IMR-90 (cell line): ENCODE results near the gene CCDC88C.

Experiments
- CTCF ChIP-seq: conservative IDR thresholded peaks from 2 replicates; pipeline ENCODE4 v1.5.1; 2012; ENCODE audit warnings: mild to moderate bottlenecking, low read depth, low read length, improper control_type of control experiment
- FOS ChIP-seq: fragments of 150-350 bp; IDR thresholded peaks from 2 replicates; pipeline ENCODE4 v1.6.1; 2016; ENCODE audit warnings: low read depth, low read length
- MAFK ChIP-seq: IDR thresholded peaks from 2 replicates; pipeline ENCODE4 v1.6.1; 2012; ENCODE audit warnings: low read depth, low read length, improper control_type of control experiment
- MAZ ChIP-seq: IDR thresholded peaks from 2 replicates; pipeline ENCODE4 v1.6.1; 2012; ENCODE audit warnings: low read depth, mild to moderate bottlenecking, low read length, improper control_type of control experiment, moderate library complexity, borderline replicate concordance
- MXI1 ChIP-seq: IDR thresholded peaks from 2 replicates; pipeline ENCODE4 v1.6.1; 2012; ENCODE audit warnings: low read depth, mild to moderate bottlenecking, low read length, moderate library complexity, borderline replicate concordance
- POLR2A ChIP-seq: IDR thresholded peaks from 2 replicates; pipeline ENCODE4 v1.6.1; 2012; ENCODE audit warnings: mild to moderate bottlenecking, low read depth, low read length
- RCOR1 ChIP-seq: IDR thresholded peaks from 2 replicates; pipeline ENCODE4 v1.6.1; 2012; ENCODE audit warnings: mild to moderate bottlenecking, low read length, improper control_type of control experiment; ENCODE audit not compliant: insufficient replicate concordance
- RFX5 ChIP-seq: IDR thresholded peaks from 2 replicates; pipeline ENCODE4 v1.8.0; 2012; ENCODE audit warnings: low read depth, mild to moderate bottlenecking, low read length, moderate library complexity

GRCh38 chr14:91331721-91332120 lies 85.9 kb downstream of the CCDC88C start:
- TF ChIP-seq MAFK (no peak), CTCF (no peak), POLR2A (no peak), MAZ (no peak), RCOR1 (no peak), MXI1 (no peak), RFX5 (no peak), FOS (no peak)
